Rectal smooth muscle tissue (tissue), 1 donor: ENCODE results near the gene REPS2.

Source experiments
- H3K27ac ChIP-seq: one replicate; pipeline ENCODE4 v1.7.0; 2013; ENCODE audit warnings: low read depth, low read length, inconsistent platforms
- H3K27me3 ChIP-seq: one replicate; pipeline ENCODE4 v1.7.0; 2013; ENCODE audit warnings: low read length; ENCODE audit not compliant: control insufficient read depth, insufficient read depth
- H3K36me3 ChIP-seq: one replicate; pipeline ENCODE4 v1.7.0; 2013; ENCODE audit warnings: low read length; ENCODE audit not compliant: control insufficient read depth, insufficient read depth
- H3K4me1 ChIP-seq: one replicate; pipeline ENCODE4 v1.7.0; 2013; ENCODE audit warnings: low read length; ENCODE audit not compliant: control insufficient read depth, insufficient read depth
- H3K4me3 ChIP-seq: one replicate; pipeline ENCODE4 v1.7.0; 2013; ENCODE audit warnings: low read length
- H3K9ac ChIP-seq: one replicate; pipeline ENCODE4 v1.7.0; 2013; ENCODE audit warnings: low read length

REPS2 gene

GRCh38 chrX:17014216-17014615 lies 67.8 kb downstream of the REPS2 start:
- Histone ChIP-seq H3K4me1 (no peaks in the 10 kb centered on the region), H3K9ac (no peak overlapping the region), H3K36me3 (no peaks in the 10 kb centered on the region), H3K27me3 (no peaks in the 10 kb centered on the region), H3K27ac (no peak overlapping the region), H3K4me3 (no peak overlapping the region)

GRCh38 chrX:17017134-17017533 lies 70.7 kb downstream of the REPS2 start:
- no peak overlapping the region for H3K27ac ChIP-seq
- no peaks in the 10 kb centered on the region for H3K27me3 ChIP-seq
- H3K9ac ChIP-seq = no peak overlapping the region
- H3K4me3 ChIP-seq = no peak overlapping the region
- H3K4me1 ChIP-seq = peaks cover 2% of the 10 kb centered on the region
- H3K36me3 ChIP-seq = no peaks in the 10 kb centered on the region

- Histone ChIP-seq H3K36me3 (no peaks in the 10 kb centered on the region), H3K4me1 (peaks cover 2% of the 10 kb centered on the region), H3K27me3 (no peaks in the 10 kb centered on the region), H3K4me3 (no peak overlapping the region), H3K27ac (no peak overlapping the region), H3K9ac (no peak overlapping the region)
Measured at GRCh38 chrX:17020356-17020755, 73.9 kb downstream of the REPS2 start.

- Histone ChIP-seq H3K36me3 (no peaks in the 10 kb centered on the region), H3K27ac (no peak overlapping the region), H3K4me1 (peaks cover 2% of the 10 kb centered on the region), H3K4me3 (no peak overlapping the region), H3K9ac (no peak overlapping the region), H3K27me3 (no peaks in the 10 kb centered on the region)
Measured at GRCh38 chrX:17020851-17021821, 74.7 kb downstream of the REPS2 start.

- Histone ChIP-seq H3K27me3 (no peaks in the 10 kb centered on the region), H3K4me3 (no peak overlapping the region), H3K9ac (no peak overlapping the region), H3K36me3 (no peaks in the 10 kb centered on the region), H3K4me1 (peaks cover 2% of the 10 kb centered on the region), H3K27ac (no peak overlapping the region)
Measured at GRCh38 chrX:17021851-17022604, 75.6 kb downstream of the REPS2 start.

GRCh38 chrX:17023661-17024060 lies 77.2 kb downstream of the REPS2 start:
- Histone ChIP-seq H3K36me3 (no peaks in the 10 kb centered on the region), H3K27ac (no peak overlapping the region), H3K27me3 (no peaks in the 10 kb centered on the region), H3K9ac (no peak overlapping the region), H3K4me1 (peaks cover 2% of the 10 kb centered on the region), H3K4me3 (no peak overlapping the region)

GRCh38 chrX:17024886-17025285 lies 78.4 kb downstream of the REPS2 start:
- H3K4me1 ChIP-seq = peaks cover 2% of the 10 kb centered on the region
- H3K27ac ChIP-seq = no peak overlapping the region
- H3K36me3 ChIP-seq = no peaks in the 10 kb centered on the region
- H3K9ac ChIP-seq = no peak overlapping the region
- no peak overlapping the region for H3K4me3 ChIP-seq
- H3K27me3 ChIP-seq = no peaks in the 10 kb centered on the region

- Histone ChIP-seq H3K27me3 (no peaks in the 10 kb centered on the region), H3K9ac (no peak overlapping the region), H3K36me3 (no peaks in the 10 kb centered on the region), H3K27ac (no peak overlapping the region), H3K4me3 (no peak overlapping the region), H3K4me1 (peaks cover 2% of the 10 kb centered on the region)
Measured at GRCh38 chrX:17025621-17026302, 79.3 kb downstream of the REPS2 start.

GRCh38 chrX:17027931-17028330 lies 81.5 kb downstream of the REPS2 start:
- Histone ChIP-seq H3K4me3 (no peak overlapping the region), H3K36me3 (no peaks in the 10 kb centered on the region), H3K27ac (no peak overlapping the region), H3K4me1 (no peaks in the 10 kb centered on the region), H3K27me3 (no peaks in the 10 kb centered on the region), H3K9ac (no peak overlapping the region)

GRCh38 chrX:17028356-17028755 lies 81.9 kb downstream of the REPS2 start:
- H3K9ac ChIP-seq = no peak overlapping the region
- H3K27ac ChIP-seq = no peak overlapping the region
- H3K4me1 ChIP-seq = no peaks in the 10 kb centered on the region
- H3K27me3 ChIP-seq = no peaks in the 10 kb centered on the region
- H3K4me3 ChIP-seq = no peak overlapping the region
- no peaks in the 10 kb centered on the region for H3K36me3 ChIP-seq

- Histone ChIP-seq H3K4me1 (no peaks in the 10 kb centered on the region), H3K9ac (no peak overlapping the region), H3K27me3 (no peaks in the 10 kb centered on the region), H3K4me3 (no peak overlapping the region), H3K27ac (no peak overlapping the region), H3K36me3 (no peaks in the 10 kb centered on the region)
Measured at GRCh38 chrX:17030092-17030491, 83.6 kb downstream of the REPS2 start.

GRCh38 chrX:17030580-17031270 lies 84.3 kb downstream of the REPS2 start:
- no peaks in the 10 kb centered on the region for H3K4me1 ChIP-seq
- H3K4me3 ChIP-seq = no peak overlapping the region
- H3K36me3 ChIP-seq = no peaks in the 10 kb centered on the region
- H3K27ac ChIP-seq = no peak overlapping the region
- no peak overlapping the region for H3K9ac ChIP-seq
- H3K27me3 ChIP-seq = no peaks in the 10 kb centered on the region
